Measurements from ENCODE around the gene UTRN.

UTRN gene

DNA sequence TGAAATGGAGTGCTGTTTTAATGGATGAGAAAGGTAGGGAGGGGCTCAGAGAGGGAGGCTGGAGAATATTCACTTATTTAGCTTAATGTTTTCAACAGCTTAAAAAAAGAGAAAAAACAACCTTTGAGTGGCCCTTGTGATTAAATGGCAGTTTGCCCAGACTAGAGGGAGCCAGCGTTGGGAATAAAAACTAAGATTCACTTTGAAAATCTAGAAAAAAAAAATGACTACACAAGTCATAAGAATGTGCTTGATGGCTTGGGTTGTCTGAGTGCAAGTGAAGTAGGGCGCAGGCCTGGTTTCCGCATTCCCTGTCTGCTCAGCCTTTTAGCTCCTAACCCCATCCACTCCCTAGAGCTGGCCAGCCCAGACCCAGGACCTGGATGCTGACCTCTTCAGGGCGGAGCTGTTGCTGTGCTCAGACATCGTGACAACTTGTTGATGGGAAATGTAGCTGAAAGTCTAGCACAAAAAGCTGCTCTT lies 28.9 kb downstream of the UTRN start:
- no peak for DNase-seq

DNA sequence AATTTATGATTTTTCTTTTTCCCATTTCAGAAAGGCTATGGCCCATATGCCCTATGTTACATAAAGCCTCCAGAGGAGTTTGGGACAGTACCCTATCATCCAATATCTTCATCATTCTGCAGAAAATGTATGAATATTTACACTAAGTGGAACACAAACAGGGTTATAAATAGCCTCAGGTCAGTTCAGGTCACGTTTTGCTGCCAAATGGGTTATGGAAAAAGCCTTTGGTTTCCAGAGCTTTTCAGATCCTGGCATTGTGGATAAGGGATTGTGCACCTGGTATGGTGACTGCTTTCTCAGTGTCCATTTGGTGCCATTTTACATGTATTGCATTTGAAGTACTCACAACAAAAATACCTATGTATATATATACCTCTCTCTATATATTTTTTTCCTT lies 29.4 kb downstream of the UTRN start:
- DNase-seq = no peak

DNA sequence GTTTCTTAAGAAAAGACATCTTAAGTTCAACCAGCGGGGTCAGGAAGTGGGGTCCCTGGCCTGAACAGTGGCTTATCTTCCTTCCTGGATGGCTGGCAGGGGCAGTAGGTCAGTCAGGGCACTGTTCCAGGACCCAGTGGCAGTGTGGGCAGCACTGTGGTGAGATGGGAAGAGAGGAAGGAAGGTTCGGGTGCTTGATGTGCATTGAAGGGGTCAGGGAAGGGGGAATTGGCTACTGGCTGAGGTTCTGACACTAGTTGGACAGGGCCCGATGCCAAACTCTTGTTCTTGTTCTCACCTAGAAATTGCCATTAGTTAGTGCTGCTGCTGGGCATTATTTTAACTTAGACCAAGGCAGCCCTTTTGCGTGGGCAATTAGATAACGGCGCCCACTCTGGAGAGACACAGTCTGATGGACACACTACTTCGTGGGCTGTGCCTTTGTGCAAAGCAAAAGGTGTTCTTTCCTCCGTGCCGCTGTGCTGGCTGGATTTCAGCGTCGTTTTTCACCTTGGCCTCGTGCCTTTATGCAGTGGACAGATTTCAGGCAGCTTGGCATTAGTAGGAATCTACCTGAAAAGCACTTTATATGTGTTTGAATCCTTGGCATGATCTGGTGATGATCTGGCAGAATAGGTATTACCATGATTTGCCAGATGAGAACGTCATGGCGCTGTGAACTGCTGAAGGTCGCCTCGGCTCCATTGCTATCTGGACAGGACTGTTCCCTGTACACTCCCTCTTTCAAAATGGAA lies 30.3 kb downstream of the UTRN start:
- no peak for DNase-seq

DNA sequence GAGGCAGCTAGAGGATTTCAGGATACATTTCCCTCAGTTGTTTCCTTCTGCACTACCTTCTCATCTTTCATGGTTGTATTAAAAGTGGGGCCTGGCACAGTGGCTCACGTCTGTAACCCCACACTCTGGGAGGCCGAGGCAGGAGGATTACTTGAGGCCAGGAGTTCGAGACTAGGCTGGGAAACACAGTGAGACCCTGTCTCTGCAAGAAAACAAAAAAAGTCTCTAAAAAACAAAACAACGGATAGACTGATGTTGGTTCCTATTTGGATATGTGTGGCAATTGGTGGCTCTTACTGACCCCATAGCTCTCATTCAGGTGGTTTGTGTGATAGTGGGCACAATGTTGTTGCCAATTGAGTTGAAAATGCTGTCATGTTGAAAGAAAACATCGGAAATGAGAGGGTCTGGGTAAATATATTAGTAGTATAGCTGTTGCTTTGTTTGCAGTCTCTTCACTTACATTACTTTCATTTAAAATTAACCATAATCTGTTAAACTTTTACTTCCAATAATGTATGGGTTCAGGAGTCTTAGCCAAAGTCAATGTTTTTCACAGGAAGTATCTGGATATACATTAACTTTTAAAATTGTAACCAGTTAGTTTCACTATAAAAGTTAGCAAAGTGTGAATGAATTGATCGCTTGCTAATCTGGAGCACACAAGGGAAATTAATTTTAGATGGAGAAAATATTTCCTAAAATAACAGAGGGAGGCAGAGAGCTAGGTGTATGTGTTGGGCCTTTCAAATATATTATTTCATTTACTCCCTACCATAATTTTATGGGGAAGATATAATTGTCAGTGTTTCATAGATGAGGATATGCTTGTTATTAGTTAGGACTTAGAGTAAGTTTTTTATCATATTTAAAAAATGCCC lies 31.1 kb downstream of the UTRN start:
- no peak for DNase-seq

DNA sequence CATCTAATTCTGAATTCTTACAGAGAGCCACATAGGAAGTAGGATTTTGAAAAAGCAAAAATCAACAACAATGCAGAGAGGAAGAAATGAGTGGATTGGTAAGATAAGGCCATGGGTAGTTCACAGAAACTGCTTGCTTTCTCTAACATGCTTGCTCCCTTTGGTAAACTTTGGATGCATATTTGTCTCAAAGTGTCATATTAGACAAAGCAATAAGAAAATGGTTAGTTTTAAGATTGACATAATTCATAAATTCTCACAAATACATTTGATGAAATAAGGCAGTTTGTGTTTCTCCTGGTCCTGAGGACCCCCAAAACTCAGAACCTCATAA lies 31.7 kb downstream of the UTRN start:
- no peak for DNase-seq

DNA sequence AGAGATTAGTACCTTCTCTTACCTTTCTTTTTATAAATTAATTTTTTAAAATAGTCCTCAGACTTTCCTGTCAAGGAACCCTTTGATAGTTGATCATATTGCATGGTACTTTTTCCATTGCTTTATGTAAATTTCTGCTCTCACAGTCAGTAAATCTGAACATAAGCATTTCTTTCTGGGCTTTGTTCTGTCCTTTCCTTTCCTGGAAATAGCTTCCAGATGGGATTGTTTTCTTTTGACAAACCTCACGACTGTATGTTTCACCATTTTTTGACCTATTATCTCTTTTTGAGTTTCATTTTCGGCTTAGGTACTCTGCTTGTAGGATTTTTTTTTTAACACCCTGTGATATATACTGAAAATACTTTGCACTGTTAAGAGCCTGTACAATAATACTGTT lies 32.6 kb downstream of the UTRN start:
- no peak for DNase-seq

DNA sequence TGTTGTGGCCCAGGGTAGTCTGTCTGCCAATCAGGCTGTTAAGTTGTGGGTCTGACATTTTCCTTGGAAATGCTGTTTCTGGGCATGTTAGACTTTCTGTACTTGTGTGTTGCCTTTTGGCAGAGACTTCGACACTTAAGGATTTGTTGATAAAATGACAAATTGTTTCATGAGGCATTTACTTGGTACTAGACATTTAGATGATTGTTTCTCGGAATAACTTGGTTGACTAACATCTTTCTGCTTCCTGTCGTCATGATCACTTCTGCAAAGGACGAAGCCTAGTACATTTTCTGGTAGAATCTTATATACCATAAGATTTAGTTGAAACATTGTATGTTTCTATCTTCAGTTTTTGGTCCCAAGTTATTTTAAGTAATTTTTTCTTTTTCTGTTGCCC lies 34.1 kb downstream of the UTRN start:
- DNase-seq = no peak

DNA sequence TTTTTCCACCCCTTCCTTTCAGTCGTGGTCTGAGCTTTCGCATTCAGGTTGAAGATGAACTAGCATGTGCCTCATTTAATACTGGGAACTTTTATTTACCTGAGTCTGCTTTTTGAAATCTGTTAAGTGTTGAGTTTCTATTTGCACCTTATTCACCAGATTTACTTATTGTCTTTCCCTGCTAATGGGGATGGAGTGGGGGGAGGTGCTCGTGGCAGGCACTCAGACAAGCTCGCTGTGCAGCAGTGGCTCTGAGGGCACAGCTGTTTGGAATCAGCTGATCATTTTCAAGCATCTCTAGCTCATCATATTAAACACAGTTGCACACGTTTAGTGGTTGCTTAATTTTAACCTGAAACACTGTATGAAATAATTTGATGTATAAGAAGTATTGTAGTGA lies 35.6 kb downstream of the UTRN start:
- no peak for DNase-seq

DNA sequence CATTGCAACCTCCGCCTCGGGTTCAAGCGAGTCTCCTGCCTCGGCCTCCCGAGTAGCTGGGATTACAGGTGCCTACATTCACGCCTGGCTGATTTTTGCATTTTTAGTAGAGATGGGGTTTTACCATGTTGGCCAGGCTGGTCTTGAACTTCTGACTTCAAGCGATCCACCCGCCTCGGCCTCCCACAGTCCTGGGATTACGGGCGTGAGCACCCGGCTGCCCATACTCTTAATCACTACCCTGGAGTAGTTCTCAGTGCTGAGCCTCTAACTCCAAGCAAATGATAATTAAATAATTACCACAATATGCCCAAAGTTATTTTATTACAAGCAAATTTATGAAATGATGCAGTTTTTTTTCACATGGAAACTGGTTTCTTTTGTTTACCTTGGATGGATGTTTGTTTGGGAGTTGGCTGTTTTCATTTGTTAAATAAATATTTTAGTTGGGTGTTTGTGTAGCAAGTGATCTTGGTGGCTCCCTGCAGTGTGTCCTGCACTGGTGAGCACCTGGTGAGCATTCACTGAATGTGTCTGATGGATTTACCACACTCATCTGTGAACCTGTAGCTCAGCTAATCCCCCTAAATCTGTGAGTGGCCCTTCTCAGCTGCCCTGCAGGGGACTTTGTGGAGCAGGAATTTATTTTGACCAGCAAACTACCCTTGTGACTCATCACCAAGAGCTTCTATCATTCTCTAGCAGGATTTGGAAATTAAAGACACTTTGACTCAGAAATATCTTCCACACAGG lies 36.9 kb downstream of the UTRN start:
- DNase-seq = no peak

DNA sequence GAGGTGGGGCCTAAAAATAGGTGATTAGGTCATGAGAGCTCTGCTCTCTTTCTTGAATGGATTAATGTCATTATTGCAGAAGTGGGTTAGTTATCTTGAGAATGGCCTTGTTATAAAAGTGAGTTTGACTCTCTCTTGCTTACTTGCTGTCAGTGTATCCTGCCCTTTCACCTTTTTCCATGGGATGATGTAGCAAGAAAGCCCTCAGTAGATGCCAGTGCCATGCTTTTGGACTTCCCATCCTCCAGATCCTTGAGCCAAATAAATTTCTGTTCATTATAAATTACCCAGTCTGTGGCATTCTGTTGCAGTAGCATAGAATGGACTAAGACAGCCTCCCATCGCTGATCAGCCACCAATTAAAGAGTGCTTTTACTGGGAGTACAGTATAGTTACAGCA lies 40.1 kb downstream of the UTRN start:
- DNase-seq = no peak

DNA sequence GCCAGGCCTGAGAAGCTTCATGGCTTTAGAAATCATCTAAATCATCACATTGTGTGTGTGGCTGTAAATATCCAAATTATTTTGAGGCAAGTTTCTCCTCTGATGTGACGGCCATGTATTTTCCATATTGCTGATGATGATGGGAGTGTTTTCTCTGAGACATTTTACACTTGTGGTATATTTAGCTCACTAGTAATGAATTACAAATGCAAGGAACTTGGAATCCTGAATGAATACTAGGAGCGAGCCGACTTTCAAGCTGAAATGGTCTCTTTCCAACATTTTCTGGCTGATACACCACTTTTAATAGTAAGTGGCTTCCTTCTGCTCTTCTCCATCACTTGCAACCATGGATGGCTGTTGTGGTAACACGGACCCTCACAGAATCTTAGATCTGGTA lies 41.3 kb downstream of the UTRN start:
- no peak for DNase-seq

DNA sequence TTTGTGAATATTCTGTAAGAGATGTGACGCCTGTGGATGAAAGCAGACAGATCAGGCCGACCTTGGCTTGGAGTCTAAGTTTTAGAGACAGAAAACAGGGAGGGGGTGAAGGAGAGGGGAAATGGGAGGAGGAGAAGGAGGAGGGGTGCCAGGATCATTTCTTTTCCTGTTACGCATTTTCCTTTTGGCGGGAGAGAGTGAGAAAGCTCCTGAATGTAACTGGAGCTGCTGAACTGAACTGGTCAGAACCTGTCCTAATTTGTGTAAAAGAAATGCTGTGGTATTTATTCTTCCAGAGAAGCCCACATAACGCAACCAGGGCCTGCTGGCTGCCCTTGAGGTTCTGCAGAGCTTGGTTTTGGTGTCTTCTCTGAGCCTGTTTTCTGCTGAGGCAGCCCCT lies 41.9 kb downstream of the UTRN start:
- DNase-seq = no peak

DNA sequence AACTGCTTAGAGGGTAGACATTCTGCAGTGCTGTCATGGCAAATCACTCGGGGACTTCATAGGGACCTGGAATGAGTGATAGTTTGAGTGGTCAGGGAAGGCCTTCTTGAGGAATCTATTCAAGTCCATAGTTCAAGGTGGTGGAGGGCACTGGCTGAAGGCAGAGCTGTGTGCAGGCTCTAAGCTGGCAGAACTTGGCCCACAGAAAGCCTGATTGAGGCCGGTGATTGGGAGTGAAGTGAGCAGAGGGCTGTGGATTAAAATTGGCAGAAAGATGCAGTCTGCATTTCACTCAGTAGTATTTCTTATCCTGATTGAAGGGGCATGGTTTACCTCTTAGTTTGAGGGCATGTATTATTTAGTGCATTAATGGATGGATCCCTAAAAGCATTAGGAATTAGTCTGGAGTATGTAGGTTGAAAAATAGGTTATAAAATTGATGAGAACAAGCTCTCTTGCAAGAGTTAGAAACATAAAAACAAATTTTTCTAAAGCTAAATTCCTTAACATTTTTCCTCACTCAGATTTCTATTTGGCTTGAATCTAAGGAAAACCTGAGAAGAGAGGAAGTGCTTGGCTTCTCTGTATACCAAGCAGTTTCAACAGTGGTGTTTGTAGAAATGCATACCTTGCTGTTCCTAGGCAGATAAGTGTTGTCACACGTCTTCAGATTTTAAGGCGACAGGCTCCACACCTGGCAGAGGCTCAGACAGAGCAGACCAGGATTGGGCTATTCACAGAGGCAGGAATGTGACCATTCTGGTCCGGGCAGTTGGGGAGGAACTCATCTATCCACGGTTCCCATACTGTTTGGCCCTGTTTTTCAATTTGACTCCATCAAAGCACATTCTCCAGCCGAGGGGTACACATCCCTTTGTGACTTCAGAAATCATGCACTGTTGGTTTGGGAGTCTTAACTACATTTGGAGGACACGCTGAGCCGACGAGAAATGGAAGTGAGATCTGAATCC lies 45.2 kb downstream of the UTRN start:
- DNase-seq = no peak

DNA sequence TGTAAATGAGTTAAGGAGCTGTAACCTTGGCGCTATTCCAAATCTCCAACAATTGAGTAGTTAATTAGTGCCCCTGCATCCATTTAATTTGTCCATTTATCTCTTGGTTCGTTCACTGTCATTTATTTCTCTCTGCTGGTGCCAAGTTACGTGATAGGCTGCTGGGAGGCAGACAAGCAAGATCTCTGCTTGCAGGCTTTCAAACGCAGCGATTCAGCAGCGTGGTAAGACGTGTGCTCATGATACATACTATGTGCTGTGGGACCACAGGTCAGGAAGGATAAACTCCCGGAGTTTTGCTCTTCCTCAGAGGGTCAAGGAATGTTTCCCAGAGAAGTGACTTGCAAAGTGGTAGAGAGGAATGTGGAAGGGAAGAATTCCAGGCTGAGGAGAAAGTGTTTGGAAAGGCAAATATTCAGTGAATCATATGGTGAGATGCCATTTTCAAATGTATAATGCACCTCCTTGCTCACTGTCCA lies 46.4 kb downstream of the UTRN start:
- no peak for DNase-seq

DNA sequence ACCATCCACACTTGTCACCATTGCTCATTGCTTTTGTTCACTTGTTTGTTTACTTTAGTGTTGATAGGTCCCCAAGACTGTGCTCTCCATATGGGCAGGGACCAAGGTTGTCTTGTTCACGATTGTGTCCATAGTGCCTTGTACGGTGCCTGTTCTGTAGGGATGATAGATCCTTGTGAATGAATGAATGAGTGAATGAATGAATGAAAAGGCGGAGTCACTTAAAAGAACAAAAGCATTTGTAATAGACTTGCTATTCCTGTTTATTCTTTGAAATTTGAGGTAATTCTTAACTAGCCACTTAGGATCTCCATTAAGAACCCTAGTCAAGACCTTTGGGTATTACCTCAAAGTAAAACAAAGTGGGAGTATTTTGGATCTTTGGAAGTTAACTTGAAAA lies 47.0 kb downstream of the UTRN start:
- DNase-seq = no peak

DNA sequence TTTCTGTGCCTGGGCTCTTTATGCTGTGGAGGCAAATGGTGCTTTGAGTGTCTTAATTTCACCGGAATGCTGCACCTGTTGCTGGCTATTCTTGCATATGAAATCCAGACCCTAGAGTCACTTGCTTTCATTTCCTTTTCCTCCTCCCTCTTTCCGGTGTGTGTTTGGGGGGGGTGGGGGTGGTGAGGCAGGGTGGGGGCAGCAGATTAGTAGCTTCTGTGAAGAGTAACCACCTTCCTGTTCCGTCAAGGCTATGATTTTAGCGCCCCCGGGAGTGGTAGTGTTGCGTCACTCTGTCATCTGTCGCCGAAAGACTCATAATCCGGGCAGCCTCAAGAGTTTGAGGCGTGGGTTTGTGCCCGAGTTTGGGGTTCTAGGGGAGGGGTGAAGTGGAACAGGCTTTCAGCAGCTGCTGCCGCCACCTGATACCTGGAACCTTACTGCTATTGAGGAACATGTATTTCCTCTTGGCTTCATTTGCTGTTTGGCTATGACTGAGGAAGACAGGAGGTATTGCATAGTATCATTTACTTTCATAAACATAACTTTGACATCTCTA lies 49.1 kb downstream of the UTRN start:
- peak; percentile 78 for DNase-seq
